PC-9 (cell line): ENCODE measurements around the gene ZDHHC1. TPM values are rescaled to one million over a fixed set of nuclear protein-coding genes. Genes with fewer than 3 reads are reported as not detected.

Experiments
- BruUV-seq: library from RNA; stranded (reverse); fragments of 400-500 nt; replicated peaks from 2 replicates; lab custom pipeline; 2021; lab: Mats Ljungman, UMichigan
- CTCF ChIA-PET: fragments of 300-600 bp; sonication (Branson Sonifier 250); formaldehyde crosslinking; loops from one replicate; lab custom pipeline; 2022; ENCODE audit warnings: antibody characterized with exemption; lab: Charles Lee
- POLR2A ChIA-PET: fragments of 300-600 bp; sonication (Branson Sonifier 250); formaldehyde crosslinking; loops from one replicate; lab custom pipeline; 2022; ENCODE audit warnings: antibody characterized with exemption; ENCODE audit not compliant: unreplicated experiment; lab: Charles Lee
- DNase-seq, 2 experiments: peaks; one replicate each; pipeline versions ENCODE4 v3.0.0 to v3.0.0-alpha.2; 2015 to 2022; ENCODE audit warnings: mixed read lengths in 1 of 2
- H2AFZ ChIP-seq: fragments of 200-600 bp; sonication (generic); 2 replicates; pipeline ENCODE4 v1.8.1; 2017; ENCODE audit warnings: antibody characterized with exemption
- H3F3A ChIP-seq: fragments of 200-600 bp; sonication (generic); 2 replicates; pipeline ENCODE4 v1.8.1; 2017; ENCODE audit warnings: antibody characterized with exemption, mild to moderate bottlenecking, low read depth; ENCODE audit not compliant: insufficient read depth
- H3K27ac ChIP-seq: fragments of 200-600 bp; sonication (generic); 2 replicates; pipeline ENCODE4 v1.6.1; 2016; ENCODE audit warnings: mixed run types
- H3K27me3 ChIP-seq: fragments of 200-600 bp; sonication (generic); 2 replicates; pipeline ENCODE4 v1.6.1; 2016; ENCODE audit warnings: low read depth, mixed run types; ENCODE audit not compliant: insufficient read depth
- H3K36me3 ChIP-seq: fragments of 200-600 bp; sonication (generic); 2 replicates; pipeline ENCODE4 v1.6.1; 2016; ENCODE audit warnings: low read depth, mixed run types
- H3K4me1 ChIP-seq: fragments of 200-600 bp; sonication (generic); replicated peaks from 2 replicates; pipeline ENCODE4 v1.6.1; 2016; ENCODE audit warnings: mixed run types; ENCODE audit not compliant: insufficient read depth
- H3K4me2 ChIP-seq: fragments of 200-600 bp; sonication (generic); 2 replicates; pipeline ENCODE4 v1.6.1; 2017; ENCODE audit warnings: mixed run types
- H3K4me3 ChIP-seq: fragments of 200-600 bp; sonication (generic); 2 replicates; pipeline ENCODE4 v1.6.1; 2016; ENCODE audit warnings: mixed run types
- H3K79me2 ChIP-seq: fragments of 200-600 bp; sonication (generic); 2 replicates; pipeline ENCODE4 v1.6.1; 2017; ENCODE audit warnings: low read depth, mixed run types
- H3K9me2 ChIP-seq: fragments of 200-600 bp; sonication (generic); 2 replicates; pipeline ENCODE4 v1.8.1; 2017; ENCODE audit warnings: mild to moderate bottlenecking; ENCODE audit not compliant: insufficient read depth
- H3K9me3 ChIP-seq: fragments of 200-600 bp; sonication (generic); 2 replicates; pipeline ENCODE4 v1.8.1; 2016; ENCODE audit warnings: low read depth; ENCODE audit not compliant: insufficient read depth
- H4K20me1 ChIP-seq: fragments of 200-600 bp; sonication (generic); 2 replicates; pipeline ENCODE4 v1.8.1; 2017; ENCODE audit not compliant: insufficient read depth
- EZH2 ChIP-seq: fragments of 200-600 bp; sonication (generic); IDR thresholded peaks from 2 replicates; pipeline ENCODE4 v1.8.0; 2017; ENCODE audit warnings: antibody characterized with exemption, low read depth
- intact Hi-C: fragments of 100-400 bp; cut with micrococcal nuclease; formaldehyde crosslinking; loops from one replicate; pipeline ENCODE4 v1.10.0; 2022; ENCODE audit not compliant: unreplicated experiment
- total RNA-seq: library from RNA; stranded (reverse); gene quantifications from 2 replicates; pipeline ENCODE4 v1.2.3, GENCODE V29; 2021
- TF ChIP-seq, protein P1 (sequence below): fragments of 200-600 bp; sonication (generic); conservative IDR thresholded peaks from 2 replicates; pipeline ENCODE4 v1.6.1; 2017; ENCODE audit warnings: mixed run types, antibody characterized with exemption, mild to moderate bottlenecking, moderate library complexity

The ZDHHC1 gene
- total RNA-seq, 1 experiment from 2014 or later, result 12.8 TPM

DNA sequence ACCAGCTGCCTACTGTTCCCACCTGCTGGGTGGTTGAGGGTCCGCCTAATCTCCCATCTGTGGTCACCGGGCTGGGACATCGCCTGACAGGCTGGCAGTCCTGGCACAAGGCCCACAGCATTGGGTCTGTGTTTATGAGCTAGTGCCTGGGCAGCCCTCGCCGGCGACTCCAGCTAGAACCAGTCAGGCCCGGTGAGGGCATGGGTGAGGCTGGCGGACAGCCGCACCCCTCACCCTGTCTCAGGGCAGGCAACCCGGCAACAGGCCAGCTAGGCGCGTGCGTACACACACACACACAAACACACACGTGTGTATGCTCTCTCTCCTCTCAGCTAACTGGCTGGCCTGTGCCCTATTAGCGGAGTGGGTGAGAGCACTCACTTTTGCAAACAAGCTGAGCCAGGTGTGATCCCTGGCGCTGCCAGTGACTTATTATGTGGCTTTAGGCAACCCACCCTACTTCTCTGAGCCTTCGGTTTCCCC is 25.0 kb upstream of the ZDHHC1 start:
- no peak overlapping the region for H3K4me3 ChIP-seq
- no peak overlapping the region for H3K4me2 ChIP-seq
- no peaks in the 10 kb centered on the region for H3K79me2 ChIP-seq
- no peak overlapping the region for H3K27ac ChIP-seq
- no peaks in the 10 kb centered on the region for H3K9me3 ChIP-seq
- H2AFZ ChIP-seq, result no peak overlapping the region
- H3K27me3 ChIP-seq, result no peaks in the 10 kb centered on the region
- peaks cover 5% of the 10 kb centered on the region for H4K20me1 ChIP-seq
- peak; percentile 8 to 70 for DNase-seq
- H3K4me1 ChIP-seq, result no peaks in the 10 kb centered on the region
- H3K36me3 ChIP-seq, result no peaks in the 10 kb centered on the region
- POLR2A ChIA-PET, result interaction anchor here (0.5 kb wide), 1 partner anchor 241 kb away, joined by 19 read pairs; no protein-coding TSS in a partner anchor
- intact Hi-C loops, result no loop called here
- TF ChIP-seq, protein P1, sequence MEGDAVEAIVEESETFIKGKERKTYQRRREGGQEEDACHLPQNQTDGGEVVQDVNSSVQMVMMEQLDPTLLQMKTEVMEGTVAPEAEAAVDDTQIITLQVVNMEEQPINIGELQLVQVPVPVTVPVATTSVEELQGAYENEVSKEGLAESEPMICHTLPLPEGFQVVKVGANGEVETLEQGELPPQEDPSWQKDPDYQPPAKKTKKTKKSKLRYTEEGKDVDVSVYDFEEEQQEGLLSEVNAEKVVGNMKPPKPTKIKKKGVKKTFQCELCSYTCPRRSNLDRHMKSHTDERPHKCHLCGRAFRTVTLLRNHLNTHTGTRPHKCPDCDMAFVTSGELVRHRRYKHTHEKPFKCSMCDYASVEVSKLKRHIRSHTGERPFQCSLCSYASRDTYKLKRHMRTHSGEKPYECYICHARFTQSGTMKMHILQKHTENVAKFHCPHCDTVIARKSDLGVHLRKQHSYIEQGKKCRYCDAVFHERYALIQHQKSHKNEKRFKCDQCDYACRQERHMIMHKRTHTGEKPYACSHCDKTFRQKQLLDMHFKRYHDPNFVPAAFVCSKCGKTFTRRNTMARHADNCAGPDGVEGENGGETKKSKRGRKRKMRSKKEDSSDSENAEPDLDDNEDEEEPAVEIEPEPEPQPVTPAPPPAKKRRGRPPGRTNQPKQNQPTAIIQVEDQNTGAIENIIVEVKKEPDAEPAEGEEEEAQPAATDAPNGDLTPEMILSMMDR, result no peak
- TF ChIP-seq EZH2, result no peak
- no TSS peak for BruUV-seq
- H3K9me2 ChIP-seq, result no peaks in the 10 kb centered on the region
- H3F3A ChIP-seq, result no peaks in the 10 kb centered on the region
- CTCF ChIA-PET, result interaction anchor here (0.6 to 0.8 kb wide), 2 partner anchors 9 to 13 kb away, joined by 4 to 8 read pairs; no protein-coding TSS in a partner anchor

DNA sequence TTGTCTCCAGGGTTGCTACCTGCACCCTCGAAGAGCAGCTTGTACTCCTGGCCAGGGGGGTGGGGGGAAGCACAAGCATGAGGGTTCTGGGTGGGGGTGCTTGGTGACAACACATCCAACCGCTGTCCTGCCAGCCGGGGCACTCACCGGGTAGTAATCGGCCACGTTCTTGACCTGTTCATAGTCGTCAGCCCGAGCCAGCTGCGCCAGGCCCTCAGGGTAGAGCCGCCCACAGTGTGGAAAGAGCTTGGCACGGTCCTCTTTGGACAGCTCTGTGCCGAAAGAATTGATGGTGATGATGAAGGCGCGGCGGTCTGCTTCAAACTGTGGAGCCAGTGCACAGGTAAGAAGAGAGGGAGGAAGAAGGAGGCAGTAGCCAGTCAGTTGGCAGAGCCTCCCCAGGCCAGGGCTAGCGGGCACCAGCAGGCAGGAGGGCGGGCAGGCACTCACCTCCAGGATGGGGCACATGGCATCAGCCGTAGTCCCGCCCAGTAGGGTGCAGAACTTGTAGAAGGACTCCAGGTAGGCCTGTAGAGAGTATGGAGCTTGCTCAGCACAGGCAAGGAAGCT is 22.6 kb upstream of the ZDHHC1 start:
- Histone ChIP-seq H3K4me1 (no peaks in the 10 kb centered on the region), H3K79me2 (no peaks in the 10 kb centered on the region), H3K9me3 (no peaks in the 10 kb centered on the region), H3F3A (peaks cover 3% of the 10 kb centered on the region; the same call in 1 of the 2 replicates), H3K4me3 (no peak overlapping the region), H2AFZ (no peak overlapping the region), H3K4me2 (no peak overlapping the region), H3K27ac (no peak overlapping the region), H3K27me3 (no peaks in the 10 kb centered on the region), H3K9me2 (no peaks in the 10 kb centered on the region), H4K20me1 (no peaks in the 10 kb centered on the region; the same call in 1 of the 2 replicates), H3K36me3 (no peaks in the 10 kb centered on the region)
- ChIA-PET POLR2A (no interaction called here), CTCF (interaction anchor here (0.7 kb wide), 1 partner anchor 10 kb away, joined by 3 read pairs; no protein-coding TSS in a partner anchor)
- intact Hi-C loops, result no loop called here
- no peak for DNase-seq
- TF ChIP-seq EZH2, result no peak
- TF ChIP-seq, protein P1, result no peak
- no TSS peak for BruUV-seq

DNA sequence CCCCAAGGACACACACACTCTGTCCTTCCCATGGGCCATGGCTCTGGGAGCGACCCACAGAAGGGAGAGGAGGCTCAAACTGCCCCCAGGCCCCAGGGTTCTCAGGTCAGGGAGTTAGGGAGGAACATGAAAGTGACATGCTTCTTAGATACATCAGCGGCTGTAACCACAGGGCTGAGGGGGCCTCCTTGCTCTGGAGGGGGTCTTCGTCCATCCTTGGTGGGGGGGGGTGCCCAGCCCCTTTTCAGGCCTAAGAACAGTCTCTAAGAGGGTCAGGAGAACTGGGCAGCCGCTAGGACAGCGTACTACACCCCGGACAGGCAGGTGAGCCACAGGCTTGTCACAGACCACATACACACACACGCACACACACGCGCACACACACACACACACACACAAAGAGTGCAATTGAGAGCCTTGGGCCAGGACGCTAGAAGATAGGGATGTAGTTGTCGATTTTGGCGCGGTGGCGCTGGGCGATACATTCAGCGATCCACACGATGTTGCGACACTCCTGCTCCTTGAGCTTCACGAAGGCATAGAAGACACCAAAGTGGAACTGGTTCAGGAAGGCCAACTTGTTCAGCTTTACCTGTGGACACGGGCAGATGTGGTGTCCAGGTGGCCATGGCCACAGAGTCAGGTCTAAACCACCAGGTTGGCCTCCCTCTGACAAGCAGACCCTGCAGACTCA is 22.0 kb upstream of the ZDHHC1 start:
- no peak overlapping the region for H3K27ac ChIP-seq

More for the DNA sequence above, 22.0 kb upstream of the ZDHHC1 start:
- Histone ChIP-seq H3K4me2 (no peak overlapping the region), H3F3A (peaks cover 3% of the 10 kb centered on the region; the same call in 1 of the 2 replicates), H3K27me3 (no peaks in the 10 kb centered on the region), H3K9me2 (no peaks in the 10 kb centered on the region), H3K4me3 (no peak overlapping the region), H3K79me2 (no peaks in the 10 kb centered on the region), H4K20me1 (no peaks in the 10 kb centered on the region; the same call in 1 of the 2 replicates), H2AFZ (no peak overlapping the region), H3K9me3 (no peaks in the 10 kb centered on the region), H3K36me3 (no peaks in the 10 kb centered on the region), H3K4me1 (no peaks in the 10 kb centered on the region)
- TF ChIP-seq, protein P1, result no peak
- no peak for TF ChIP-seq EZH2
- ChIA-PET POLR2A (no interaction called here), CTCF (no interaction called here)
- DNase-seq, result no peak
- intact Hi-C loops, result no loop called here
- BruUV-seq, result TSS peak; percentile 81
